HG02763 (cell line): ENCODE results near the gene CENPVL2.
"Not testable (repeated sequence)": the region's sequence is repeated elsewhere in the genome, so short reads cannot be mapped to it uniquely, and the experiment has no call there.

Experiments used
- ATAC-seq: cut with Tn5 transposase; IDR thresholded peaks from one replicate; pipeline ENCODE4 v1.9.1; 2021; ENCODE audit warnings: mild to moderate bottlenecking, moderate library complexity; ENCODE audit not compliant: unreplicated experiment

CENPVL2 gene

GRCh38 chrX:51682720-51683062 lies at the start of gene CENPVL2:
Gene CENPVL2, minus strand, starts transcription at chrX:51682831. Its CDS starts 0 bp downstream, at chrX:51682831.
- ATAC-seq: not testable (repeated sequence)

DNA sequence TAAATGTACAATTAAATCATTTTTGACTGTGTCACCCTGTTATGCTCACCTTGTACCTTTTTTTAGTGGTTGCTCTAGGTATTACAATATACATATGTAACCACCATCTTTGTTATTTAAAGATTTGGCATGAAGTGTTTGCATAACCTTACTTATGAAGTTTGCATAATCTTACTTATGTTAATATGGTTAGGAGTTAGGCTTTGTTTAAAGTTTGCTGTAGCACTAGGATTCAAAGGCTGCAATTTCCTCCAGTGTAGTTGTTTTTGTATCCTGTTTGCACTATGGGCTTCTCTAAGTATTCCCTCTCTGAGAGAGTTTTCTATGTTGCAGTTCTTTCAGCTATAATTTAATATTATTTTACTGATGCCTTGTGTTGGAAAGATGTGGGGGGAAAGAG lies 45.6 kb upstream of the CENPVL2 start:
- ATAC-seq: no peak

- not testable (repeated sequence) for ATAC-seq
These were observed 30.5 kb upstream of the CENPVL2 start for GRCh38 chrX:51712943-51713647.

DNA sequence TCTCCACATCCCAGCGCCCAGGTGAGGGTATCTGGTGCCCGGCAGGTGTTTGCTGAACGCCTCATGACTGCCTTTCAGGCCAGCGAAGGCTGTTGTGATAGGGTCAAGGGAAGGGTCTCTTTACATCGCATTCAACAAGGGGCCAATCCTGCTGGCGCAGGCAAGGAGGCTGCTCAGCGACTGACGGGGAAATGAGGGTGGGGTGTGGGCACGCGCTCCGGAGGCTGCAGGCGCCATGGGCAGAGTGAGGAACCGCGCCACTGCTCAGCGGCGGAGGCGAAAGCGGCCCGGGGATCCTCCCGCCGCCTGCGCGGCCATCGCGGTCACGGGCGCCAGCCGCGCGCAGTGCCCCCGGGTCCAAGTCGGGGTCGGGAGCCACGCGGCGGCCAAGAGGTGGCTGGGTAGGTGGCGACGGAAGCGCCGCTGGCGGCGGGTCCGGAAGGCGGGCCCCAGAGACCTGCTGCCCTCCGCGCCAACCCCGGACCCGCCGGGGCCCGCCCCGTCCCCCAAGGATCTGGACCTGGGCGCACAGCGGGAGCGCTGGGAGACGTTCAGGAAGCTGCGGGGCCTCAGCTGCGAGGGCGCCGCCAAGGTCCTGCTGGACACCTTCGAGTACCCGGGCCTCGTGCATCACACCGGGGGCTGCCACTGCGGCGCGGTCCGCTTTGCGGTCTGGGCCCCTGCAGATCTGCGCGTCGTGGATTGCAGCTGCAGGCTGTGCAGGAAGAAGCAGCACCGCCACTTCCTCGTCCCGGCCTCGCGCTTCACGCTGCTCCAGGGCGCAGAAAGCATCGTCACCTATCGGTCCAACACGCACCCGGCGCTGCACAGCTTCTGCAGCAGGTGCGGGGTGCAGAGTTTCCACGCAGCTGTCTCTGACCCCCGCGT lies 27.9 kb upstream of the CENPVL2 start, which contains the start of gene CENPVL1:
Gene CENPVL1 (plus strand): TSS at position 236 of the 888 bp plus-strand sequence. CDS start 0 bp downstream, at position 236.
- ATAC-seq: not testable (repeated sequence)

DNA sequence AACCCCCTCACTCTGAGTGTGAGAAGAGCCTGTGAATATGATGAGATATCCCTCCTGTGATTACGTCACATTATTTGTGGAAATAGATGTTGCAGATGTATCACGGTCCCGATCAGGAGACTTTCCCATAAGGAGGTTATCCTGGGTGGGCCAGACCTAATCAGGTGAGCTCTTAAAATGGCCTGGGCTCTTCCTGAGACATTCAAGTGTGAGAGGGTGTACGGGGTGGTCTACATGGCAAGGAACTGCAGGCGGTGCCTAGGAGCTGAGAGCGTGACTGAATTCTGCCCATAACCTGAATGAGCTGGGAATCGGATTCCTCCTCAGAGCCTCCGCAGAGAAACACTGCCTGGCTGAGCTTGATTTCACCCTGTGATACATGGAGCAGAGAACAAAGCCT lies 14.8 kb upstream of the CENPVL2 start:
- ATAC-seq: no peak

GRCh38 chrX:51694254-51694653 lies 11.6 kb upstream of the CENPVL2 start:
- ATAC-seq: no peak

DNA sequence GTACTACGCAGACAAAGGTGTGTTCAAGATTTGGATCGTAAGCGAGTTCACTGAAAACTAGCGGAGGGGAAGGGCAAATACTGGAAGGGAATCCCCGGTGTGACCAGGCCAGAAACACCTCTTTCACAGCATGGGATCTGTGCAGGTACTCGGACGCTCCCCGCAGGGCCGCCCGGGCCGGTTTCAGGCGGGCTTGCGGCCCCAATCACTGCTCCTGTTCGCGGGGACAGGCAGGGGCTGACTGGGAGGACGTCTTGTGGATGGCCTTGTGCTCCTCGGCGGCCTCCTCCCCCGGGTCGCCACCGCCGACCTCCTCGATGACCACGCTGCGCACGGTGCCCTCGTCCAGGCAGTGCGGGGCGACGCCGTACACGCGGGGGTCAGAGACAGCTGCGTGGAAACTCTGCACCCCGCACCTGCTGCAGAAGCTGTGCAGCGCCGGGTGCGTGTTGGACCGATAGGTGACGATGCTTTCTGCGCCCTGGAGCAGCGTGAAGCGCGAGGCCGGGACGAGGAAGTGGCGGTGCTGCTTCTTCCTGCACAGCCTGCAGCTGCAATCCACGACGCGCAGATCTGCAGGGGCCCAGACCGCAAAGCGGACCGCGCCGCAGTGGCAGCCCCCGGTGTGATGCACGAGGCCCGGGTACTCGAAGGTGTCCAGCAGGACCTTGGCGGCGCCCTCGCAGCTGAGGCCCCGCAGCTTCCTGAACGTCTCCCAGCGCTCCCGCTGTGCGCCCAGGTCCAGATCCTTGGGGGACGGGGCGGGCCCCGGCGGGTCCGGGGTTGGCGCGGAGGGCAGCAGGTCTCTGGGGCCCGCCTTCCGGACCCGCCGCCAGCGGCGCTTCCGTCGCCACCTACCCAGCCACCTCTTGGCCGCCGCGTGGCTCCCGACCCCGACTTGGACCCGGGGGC lies 567 bp downstream of the CENPVL2 start:
- ATAC-seq: not testable (repeated sequence)

DNA sequence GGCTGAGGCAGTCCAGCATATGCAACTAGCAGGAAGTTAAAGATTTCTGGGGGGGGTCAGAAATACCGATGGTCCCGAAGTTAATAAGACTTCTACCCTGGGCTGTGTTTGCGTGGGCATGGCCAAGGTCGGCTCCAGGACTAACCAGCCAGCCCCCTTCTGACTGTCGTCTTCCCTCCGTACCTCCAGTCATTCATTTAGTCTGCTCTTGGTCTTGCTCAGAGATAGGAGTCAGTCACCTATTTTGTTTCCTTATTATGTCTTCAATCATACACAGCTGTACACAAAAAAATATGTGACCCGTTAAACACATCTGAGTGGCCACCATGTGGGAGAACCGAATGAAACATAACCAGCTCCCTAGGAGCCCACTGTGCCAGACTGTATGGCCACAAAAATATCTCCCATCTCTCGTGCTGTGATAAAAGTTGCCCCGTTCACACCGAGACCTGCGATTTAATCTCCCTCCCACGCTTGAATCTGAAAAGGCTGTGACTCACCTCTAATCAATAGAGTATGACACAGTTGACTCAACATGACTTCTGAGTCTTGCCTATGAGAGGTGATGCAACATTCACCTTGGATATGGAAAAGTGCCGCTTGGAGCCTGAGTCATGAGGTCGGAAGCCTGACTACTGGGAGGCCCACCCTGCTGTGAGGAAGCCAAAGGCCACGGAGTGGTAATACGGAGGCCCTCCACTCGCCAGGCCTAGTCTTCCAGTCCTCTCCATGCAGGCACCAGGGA lies 2.8 kb downstream of the CENPVL2 start:
- ATAC-seq: not testable (repeated sequence)

GRCh38 chrX:51665981-51666380 lies 16.6 kb downstream of the CENPVL2 start:
- no peak for ATAC-seq

GRCh38 chrX:51643377-51643776 lies 39.3 kb downstream of the CENPVL2 start:
- ATAC-seq: no peak

DNA sequence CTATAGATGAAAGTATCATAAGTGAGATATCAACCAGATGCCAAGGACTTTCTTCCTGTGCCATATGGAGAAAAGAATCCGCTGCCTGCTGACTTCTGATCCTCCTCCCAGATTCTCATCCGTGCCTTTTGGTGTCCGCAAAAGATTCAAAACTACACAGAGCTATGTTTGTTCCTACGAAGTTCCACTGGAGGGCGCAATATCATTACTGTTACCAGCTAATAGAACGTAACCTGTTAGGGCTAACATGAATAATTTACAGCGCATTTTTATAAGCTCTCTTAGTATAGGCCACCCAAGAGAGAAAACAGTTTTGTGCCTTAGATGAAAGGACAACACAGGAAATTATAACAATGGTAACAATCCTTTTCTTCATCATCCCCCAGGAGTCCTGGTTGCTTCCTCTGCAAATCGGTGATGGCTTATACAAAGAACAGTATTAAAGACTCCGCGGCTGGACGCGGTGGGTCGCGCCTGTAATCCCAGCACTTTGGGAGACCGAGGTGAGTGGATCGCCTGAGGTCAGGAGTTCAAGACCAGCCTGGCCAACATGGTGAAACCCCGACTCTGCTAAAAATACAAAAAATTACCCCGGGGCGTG lies 41.1 kb downstream of the CENPVL2 start:
- no peak for ATAC-seq

GRCh38 chrX:51636511-51636910 lies 46.1 kb downstream of the CENPVL2 start:
- not testable (repeated sequence) for ATAC-seq
